Measurements from ENCODE around the gene DNM3.

DNA sequence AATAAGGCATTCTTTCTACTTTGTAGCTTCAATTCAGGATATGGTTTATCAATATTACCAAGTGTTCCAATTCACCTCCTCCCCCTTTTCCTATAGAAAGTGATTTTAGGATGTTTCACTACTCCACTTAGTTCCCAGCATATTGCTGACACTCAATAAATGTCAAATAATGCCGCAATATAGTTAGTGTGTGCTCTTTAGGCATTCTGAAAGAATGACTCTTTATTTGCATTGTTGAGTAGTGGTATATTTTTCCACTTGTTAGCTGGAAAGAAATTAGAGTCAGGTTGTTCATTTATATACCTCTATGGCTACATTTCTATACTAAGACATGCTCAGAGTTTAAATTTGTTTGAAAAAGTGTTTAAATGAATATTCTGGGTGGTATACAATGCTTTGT is 424.6 kb downstream of the DNM3 start:
- TF ChIP-seq POLR2A (IDR thresholded peaks at IDR 0.05; ENCODE audit: low read length) (no peak), GATA1 (IDR thresholded peaks at IDR 0.05; ENCODE audit: low read depth, low read length) (no peak)
